Adrenal gland (tissue), 12 donors: ENCODE data around the gene ABHD16A. TPM values are rescaled to one million over a fixed set of nuclear protein-coding genes. Genes with fewer than 3 reads are reported as not detected.

Experiments used
- DNase-seq, 7 donors: peaks; one replicate each; pipeline ENCODE4 v3.0.0-alpha.2; 2019 to 2020
- H3K27ac ChIP-seq, 5 donors: fragments of 200-600 bp; sonication (generic) in 4 of 5; 1 replicate in 3 of 5; 2 replicates in 2 of 5; pipeline versions ENCODE4 v1.5.1 to v1.8.0; 2016 to 2020; ENCODE audit warnings: mild to moderate bottlenecking in 1 of 5
- H3K27me3 ChIP-seq: fragments of 200-600 bp; 2 replicates; pipeline ENCODE4 v1.8.0; 2021
- H3K36me3 ChIP-seq, 2 donors: fragments of 200-600 bp; replicated peaks in 1 of 2; 1 replicate in 1 of 2; 2 replicates in 1 of 2; pipeline versions ENCODE4 v1.5.1 to v1.8.0; 2018 to 2022
- H3K4me1 ChIP-seq, 2 donors: fragments of 200-600 bp; replicated peaks in 1 of 2; 1 replicate in 1 of 2; 2 replicates in 1 of 2; pipeline versions ENCODE4 v1.5.1 to v1.8.0; 2018 to 2021
- H3K4me3 ChIP-seq, 4 donors: fragments of 200-600 bp; sonication (generic) in 3 of 4; one replicate each; pipeline ENCODE4 v1.5.1; 2016 to 2018
- H3K9me3 ChIP-seq, 3 donors: fragments of 200-600 bp; sonication (generic) in 1 of 3; replicated peaks in 1 of 3; 1 replicate in 2 of 3; 2 replicates in 1 of 3; pipeline versions ENCODE4 v1.5.1 to v1.8.0; 2016 to 2021
- CTCF ChIP-seq, 6 experiments: fragments of 450-650 bp in 4 of 6; fragments of 200-600 bp in 2 of 6; sonication (generic) in 1 of 6; IDR thresholded peaks; 1 replicate in 5 of 6; 2 replicates in 1 of 6; pipeline versions ENCODE4 v1.5.1 to v1.8.0; 2016 to 2021; ENCODE audit warnings: antibody characterized with exemption in 6 of 6, mild to moderate bottlenecking in 2 of 6, moderate library complexity in 1 of 6
- POLR2A ChIP-seq, 2 donors: fragments of 450-650 bp; IDR thresholded peaks; one replicate each; pipeline ENCODE4 v1.6.1; 2017; ENCODE audit warnings: antibody characterized with exemption in 2 of 2, mild to moderate bottlenecking in 2 of 2, moderate library complexity in 1 of 2
- WGBS, 4 donors: extraction: QIAGEN DNeasy Blood & Tissue Kit in 2 of 4; methylation state at CpG; one replicate each; pipeline versions ENCODE4 v1.1.5 to v1.1.7; 2013 to 2017; 5-methylcytosine and 5-hydroxymethylcytosine counted together
- intact Hi-C, 2 donors: fragments of 100-400 bp; cut with DNase I; formaldehyde crosslinking; loops; one replicate each; pipeline versions ENCODE4 v1.14.1 to v1.15.0; 2022 to 2023
- polyA plus RNA-seq, 3 donors: library from polyadenylated mRNA; stranded (reverse); fragments of 200-250 nt in 2 of 3; fragments of 350-450 nt in 1 of 3; fragmentation: Illumina TruSeq in 1 of 3; extraction: RNeasy Lipid Tissue Mini Kit (QIAGEN cat#74804) in 1 of 3; gene quantifications; one replicate each; pipeline ENCODE4 v1.2.3, GENCODE V29; 2013 to 2014
- total RNA-seq, 9 donors: library from RNA; depleted of rRNA in 4 of 9; stranded (reverse); fragments of >200 nt in 4 of 9; fragments of 120-200 nt in 1 of 9; fragmentation: NEBNext Ultra II Directional in 1 of 9; extraction: Animal tissue kit (Norgen Biotek cat#: 25700) in 1 of 9; gene quantifications; one replicate each; pipeline versions ENCODE4 v1.1.0 to v1.2.4, GENCODE V29; 2013 to 2023
- donor health status: healthy with polysubstance abuse.
- donor health status: Bipolar disorder and iron deficiency.
- donor health status: DM: yes; HTN: yes; CAD: no.
- donor health status: DM: no; HTN: no; CAD: no.
- donor health status: DM: no; HTN: no; CAD: no.
- donor health status: DM: yes; HTN: yes; CAD: no.

The ABHD16A gene
- total and polyA plus RNA-seq, 12 donors = 38.7 to 73.1 (median 58.1) TPM

- 87 to 90% (median 88%) methylated on average over 10 to 12 of the region's 12 CpGs for WGBS, 4 donors
- peaks cover 0 to 18% of the 10 kb centered on the region in 2 donors for H3K36me3 ChIP-seq
- no peak overlapping the region for H3K27ac ChIP-seq
- H3K27me3 ChIP-seq = no peaks in the 10 kb centered on the region
- H3K9me3 ChIP-seq = no peaks in the 10 kb centered on the region
- H3K4me3 ChIP-seq = no peak overlapping the region
- TF ChIP-seq CTCF (IDR thresholded peaks at IDR 0.05) (no peak), POLR2A (IDR thresholded peaks at IDR 0.05) (no peak)
- no peak for DNase-seq
- intact Hi-C loops = no loop called here
- peaks cover 20 to 54% of the 10 kb centered on the region in 2 donors for H3K4me1 ChIP-seq
Observed at GRCh38 chr6:31662124-31662723, 40.9 kb downstream of the ABHD16A start.

- no peaks in the 10 kb centered on the region for H3K27me3 ChIP-seq
- H3K9me3 ChIP-seq = no peaks in the 10 kb centered on the region
- no peak for DNase-seq
- TF ChIP-seq CTCF (IDR thresholded peaks at IDR 0.05) (no peak), POLR2A (IDR thresholded peaks at IDR 0.05) (no peak)
- H3K4me1 ChIP-seq = peaks cover 20 to 47% of the 10 kb centered on the region in 2 donors
- peaks cover 0 to 20% of the 10 kb centered on the region in 2 donors for H3K36me3 ChIP-seq
- H3K27ac ChIP-seq = peak overlapping the region; percentile 73 to 97 (median 86)
- peak overlapping the region in 1 of 4 donors; percentile 80 for H3K4me3 ChIP-seq
- intact Hi-C loops = no loop called here
- WGBS, 4 donors = 64 to 71% (median 68%) methylated on average over 12 of the region's 12 CpGs
Observed at GRCh38 chr6:31661262-31662123, 41.6 kb downstream of the ABHD16A start.

- peak within 1 kb of the TSS; percentile 73 to 97 (median 86) for H3K27ac ChIP-seq
- TF ChIP-seq POLR2A (IDR thresholded peaks at IDR 0.05) (peak; percentile 87 to 88), CTCF (IDR thresholded peaks at IDR 0.05) (no peak)
- peak within 1 kb of the TSS in 3 of 4 donors; percentile 50 to 80 (median 54) for H3K4me3 ChIP-seq
- peaks cover 20 to 45% of the 10 kb centered on the region in 2 donors for H3K4me1 ChIP-seq
- no peaks in the 10 kb centered on the region for H3K27me3 ChIP-seq
- peaks cover 0 to 24% of the 10 kb centered on the region in 2 donors for H3K36me3 ChIP-seq
- intact Hi-C loops = no loop called here
- DNase-seq = peak; percentile 85 to 94 (median 88)
- H3K9me3 ChIP-seq = no peaks in the 10 kb centered on the region
- 0% methylated on average over 24 to 52 of the region's 52 CpGs for WGBS, 4 donors
Observed at GRCh38 chr6:31660381-31661261, 42.5 kb downstream of the ABHD16A start, which contains the start of gene C6orf47. C6orf47 (minus strand) TSS chr6:31660778; CDS start chr6:31659947, 831 bp downstream.
